ENCODE results near the gene CEACAM6. TPM values are rescaled to one million over a fixed set of nuclear protein-coding genes. Genes with fewer than 3 reads are reported as not detected.
A peak's percentile ranks its signal among the peaks of the same experiment; 100 is the strongest.

CEACAM6 gene
- total RNA-seq, 1 donor from 2014 or later = 29.8 TPM

- no peak overlapping the region for H3K27ac Mint-ChIP-seq
- DNase-seq (ENCODE audit: extremely low spot score, unreplicated experiment) = no peak
- TF ChIP-seq CTCF (conservative IDR thresholded peaks at IDR 0.05) = no peak
- H3K4me1 Mint-ChIP-seq (ENCODE audit: unreplicated experiment) = no peaks in the 10 kb centered on the region
- no peaks in the 10 kb centered on the region for H3K27me3 Mint-ChIP-seq
- peaks cover 7% of the 10 kb centered on the region for H3K9me3 Mint-ChIP-seq
- no peak overlapping the region for H3K4me3 Mint-ChIP-seq
- H3K36me3 Mint-ChIP-seq = no peaks in the 10 kb centered on the region
These were observed 28.8 kb upstream of the CEACAM6 start for GRCh38 chr19:41726493-41726892.

- Mint-ChIP-seq H3K36me3 (no peaks in the 10 kb centered on the region), H3K27me3 (no peaks in the 10 kb centered on the region), H3K27ac (peak overlapping the region; percentile 61), H3K4me1 (ENCODE audit: unreplicated experiment) (no peaks in the 10 kb centered on the region), H3K9me3 (peaks cover 5% of the 10 kb centered on the region), H3K4me3 (no peak overlapping the region)
- no peak for TF ChIP-seq CTCF (conservative IDR thresholded peaks at IDR 0.05)
- no peak for DNase-seq (ENCODE audit: extremely low spot score, unreplicated experiment)
These were observed 21.2 kb upstream of the CEACAM6 start for GRCh38 chr19:41734156-41734555.

GRCh38 chr19:41734585-41734984, 20.7 kb upstream of the CEACAM6 start:
- Mint-ChIP-seq H3K4me1 (ENCODE audit: unreplicated experiment) (no peaks in the 10 kb centered on the region), H3K36me3 (no peaks in the 10 kb centered on the region), H3K9me3 (peaks cover 5% of the 10 kb centered on the region), H3K27ac (peak overlapping the region; percentile 75), H3K4me3 (no peak overlapping the region), H3K27me3 (no peaks in the 10 kb centered on the region)
- no peak for TF ChIP-seq CTCF (conservative IDR thresholded peaks at IDR 0.05)
- no peak for DNase-seq (ENCODE audit: extremely low spot score, unreplicated experiment)

- Mint-ChIP-seq H3K9me3 (peaks cover 5% of the 10 kb centered on the region), H3K27me3 (no peaks in the 10 kb centered on the region), H3K4me1 (ENCODE audit: unreplicated experiment) (no peaks in the 10 kb centered on the region), H3K36me3 (no peaks in the 10 kb centered on the region), H3K27ac (peak overlapping the region; percentile 75), H3K4me3 (no peak overlapping the region)
- DNase-seq (ENCODE audit: extremely low spot score, unreplicated experiment) = no peak
- TF ChIP-seq CTCF (conservative IDR thresholded peaks at IDR 0.05) = no peak
These were observed 20.2 kb upstream of the CEACAM6 start for GRCh38 chr19:41735071-41735600.

- DNase-seq (ENCODE audit: extremely low spot score, unreplicated experiment) = no peak
- Mint-ChIP-seq H3K27ac (no peak overlapping the region), H3K4me1 (ENCODE audit: unreplicated experiment) (no peaks in the 10 kb centered on the region), H3K9me3 (peaks cover 5% of the 10 kb centered on the region), H3K36me3 (no peaks in the 10 kb centered on the region), H3K4me3 (no peak overlapping the region), H3K27me3 (no peaks in the 10 kb centered on the region)
- no peak for TF ChIP-seq CTCF (conservative IDR thresholded peaks at IDR 0.05)
These were observed 16.0 kb upstream of the CEACAM6 start for GRCh38 chr19:41739361-41739760.

Measured in type B pancreatic cell (in vitro differentiated cells).